Measurements from ENCODE around the gene STMND1.

Gene STMND1

DNA sequence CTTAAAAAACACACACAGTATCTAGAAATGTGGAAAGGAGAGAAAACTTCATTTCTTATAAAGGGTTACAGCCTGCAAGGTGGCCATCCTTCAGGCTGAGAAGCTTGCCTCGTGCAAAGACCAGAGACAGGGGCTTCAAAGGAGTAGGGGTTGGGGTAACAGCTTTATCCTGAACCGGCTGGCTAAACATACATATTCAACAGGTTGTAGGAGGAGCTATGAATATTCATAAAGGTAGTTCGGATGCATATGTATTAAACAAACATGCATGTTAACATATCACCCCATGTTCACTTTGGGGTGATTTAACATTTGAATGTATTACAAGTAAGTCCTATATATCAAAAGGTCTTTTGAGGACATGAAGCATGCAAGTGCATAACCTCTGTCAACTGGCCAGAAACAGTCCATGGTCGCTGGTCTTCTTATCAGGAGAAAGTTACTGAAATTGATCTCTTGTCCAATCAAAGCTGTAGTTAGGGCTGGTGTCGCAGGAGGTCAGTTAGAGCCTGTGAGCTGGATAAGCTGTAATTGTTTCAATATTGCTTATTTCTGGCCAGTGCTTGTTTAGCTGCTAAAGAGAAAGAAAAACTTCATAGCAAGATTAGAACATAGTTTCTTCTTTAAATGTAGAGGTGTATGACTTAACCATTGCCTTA lies 2.3 kb upstream of the STMND1 start:
- no peaks in the 10 kb centered on the region for H3K9me3 ChIP-seq (replicated peaks; ENCODE audit: low read length)
- H3K4me3 ChIP-seq (ENCODE audit: low read length): no peak overlapping the region
- no peak overlapping the region for H3K4me2 ChIP-seq (ENCODE audit: low read length)
- peaks cover 52% of the 10 kb centered on the region for H3K27me3 ChIP-seq (ENCODE audit: control insufficient read depth, insufficient read depth, low read length)
- H3K9ac ChIP-seq (ENCODE audit: low read depth, low read length): no peak overlapping the region
- H3K36me3 ChIP-seq (ENCODE audit: insufficient read depth, low read length): no peaks in the 10 kb centered on the region
- peaks cover 11% of the 10 kb centered on the region for H3K4me1 ChIP-seq (ENCODE audit: control insufficient read depth, insufficient read depth, low read length)

DNA sequence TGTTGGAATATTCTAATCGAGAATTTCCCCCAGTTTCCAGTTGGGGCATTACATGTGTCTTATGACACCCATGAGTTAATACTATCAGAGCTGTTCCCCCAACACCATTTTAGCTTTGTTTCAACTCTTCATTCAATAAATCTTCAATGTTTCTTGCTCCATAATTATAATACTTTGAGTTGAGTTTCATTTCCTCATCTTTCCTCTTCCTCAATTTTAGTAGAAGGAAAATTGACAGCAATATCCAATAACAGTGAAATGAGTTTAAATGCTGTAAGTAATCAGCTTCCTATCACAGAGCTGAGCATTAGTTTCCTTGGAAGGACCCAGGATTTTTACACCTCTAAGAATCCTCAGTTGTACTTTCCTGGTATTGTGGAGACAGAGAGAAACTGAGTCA lies 1.0 kb upstream of the STMND1 start:
- no peaks in the 10 kb centered on the region for H3K36me3 ChIP-seq (ENCODE audit: insufficient read depth, low read length)
- H3K27me3 ChIP-seq (ENCODE audit: control insufficient read depth, insufficient read depth, low read length): peaks cover 51% of the 10 kb centered on the region
- H3K4me1 ChIP-seq (ENCODE audit: control insufficient read depth, insufficient read depth, low read length): peaks cover 11% of the 10 kb centered on the region
- H3K4me3 ChIP-seq (ENCODE audit: low read length): no peak overlapping the region
- H3K9me3 ChIP-seq (replicated peaks; ENCODE audit: low read length): no peaks in the 10 kb centered on the region
- H3K9ac ChIP-seq (ENCODE audit: low read depth, low read length): no peak overlapping the region
- H3K4me2 ChIP-seq (ENCODE audit: low read length): no peak overlapping the region

DNA sequence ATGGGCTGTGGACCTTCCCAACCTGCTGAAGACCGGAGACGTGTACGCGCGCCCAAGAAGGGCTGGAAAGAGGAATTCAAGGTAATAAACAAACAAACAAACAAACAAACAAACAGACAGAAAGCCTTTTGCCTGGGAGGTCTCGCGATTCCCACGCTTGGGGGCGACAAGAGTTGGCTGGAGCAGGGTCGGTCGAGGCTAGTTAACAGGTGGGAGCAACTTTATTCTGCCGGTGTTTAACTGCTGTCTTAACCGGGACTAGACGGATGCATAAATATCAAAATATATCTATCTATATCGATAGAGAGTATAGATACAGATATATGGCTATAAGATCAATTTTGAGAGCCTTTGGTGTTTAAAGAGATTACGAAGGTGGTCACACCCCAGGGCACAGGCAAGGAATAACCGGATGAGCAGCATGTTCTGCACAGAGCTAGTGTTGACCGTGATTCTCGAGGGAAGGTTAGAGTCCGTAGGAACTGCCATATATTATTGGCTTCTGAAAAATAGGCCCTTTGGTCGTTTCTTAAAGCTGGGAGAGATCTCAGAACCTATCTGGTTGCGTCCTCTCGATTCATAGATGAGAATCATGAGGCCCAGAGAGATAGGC lies 514 bp downstream of the STMND1 start:
- Histone ChIP-seq H3K4me2 (ENCODE audit: low read length) (peak overlapping the region; percentile 86), H3K9ac (ENCODE audit: low read depth, low read length) (no peak overlapping the region), H3K4me3 (ENCODE audit: low read length) (peak overlapping the region; percentile 67), H3K9me3 (replicated peaks; ENCODE audit: low read length) (no peaks in the 10 kb centered on the region), H3K36me3 (ENCODE audit: insufficient read depth, low read length) (no peaks in the 10 kb centered on the region), H3K27me3 (ENCODE audit: control insufficient read depth, insufficient read depth, low read length) (peaks cover 51% of the 10 kb centered on the region), H3K4me1 (ENCODE audit: control insufficient read depth, insufficient read depth, low read length) (peaks cover 11% of the 10 kb centered on the region)

- Histone ChIP-seq H3K4me1 (ENCODE audit: control insufficient read depth, insufficient read depth, low read length) (peaks cover 11% of the 10 kb centered on the region), H3K9me3 (replicated peaks; ENCODE audit: low read length) (no peaks in the 10 kb centered on the region), H3K9ac (ENCODE audit: low read depth, low read length) (no peak overlapping the region), H3K36me3 (ENCODE audit: insufficient read depth, low read length) (no peaks in the 10 kb centered on the region), H3K4me2 (ENCODE audit: low read length) (no peak overlapping the region), H3K27me3 (ENCODE audit: control insufficient read depth, insufficient read depth, low read length) (peaks cover 44% of the 10 kb centered on the region), H3K4me3 (ENCODE audit: low read length) (no peak overlapping the region)
Observed at GRCh38 chr6:17103715-17104114, 1.9 kb downstream of the STMND1 start.

DNA sequence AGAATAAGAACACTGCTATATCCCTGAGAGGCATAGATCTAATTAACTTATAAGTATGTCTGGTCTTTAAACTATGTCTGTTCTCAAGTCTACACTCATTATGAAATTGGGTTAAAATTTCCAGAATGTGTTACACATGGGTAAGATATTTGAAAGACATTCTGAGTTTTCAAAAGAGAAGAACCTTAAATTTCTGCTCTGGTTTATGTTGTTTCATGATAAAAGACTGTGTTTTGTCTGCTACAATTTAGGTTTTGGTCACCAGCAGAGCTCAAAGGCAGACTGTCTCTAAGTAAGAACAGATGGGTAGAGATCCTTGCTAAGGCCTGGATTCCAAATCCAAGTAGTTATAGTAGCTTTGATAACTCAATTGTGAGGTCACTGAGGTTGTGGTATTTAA lies 6.0 kb downstream of the STMND1 start:
- H3K27me3 ChIP-seq (ENCODE audit: control insufficient read depth, insufficient read depth, low read length): peaks cover 11% of the 10 kb centered on the region
- H3K9me3 ChIP-seq (replicated peaks; ENCODE audit: low read length): no peaks in the 10 kb centered on the region
- H3K4me2 ChIP-seq (ENCODE audit: low read length): no peak overlapping the region
- H3K4me1 ChIP-seq (ENCODE audit: control insufficient read depth, insufficient read depth, low read length): no peaks in the 10 kb centered on the region
- H3K4me3 ChIP-seq (ENCODE audit: low read length): no peak overlapping the region
- no peak overlapping the region for H3K9ac ChIP-seq (ENCODE audit: low read depth, low read length)
- H3K36me3 ChIP-seq (ENCODE audit: insufficient read depth, low read length): no peaks in the 10 kb centered on the region

DNA sequence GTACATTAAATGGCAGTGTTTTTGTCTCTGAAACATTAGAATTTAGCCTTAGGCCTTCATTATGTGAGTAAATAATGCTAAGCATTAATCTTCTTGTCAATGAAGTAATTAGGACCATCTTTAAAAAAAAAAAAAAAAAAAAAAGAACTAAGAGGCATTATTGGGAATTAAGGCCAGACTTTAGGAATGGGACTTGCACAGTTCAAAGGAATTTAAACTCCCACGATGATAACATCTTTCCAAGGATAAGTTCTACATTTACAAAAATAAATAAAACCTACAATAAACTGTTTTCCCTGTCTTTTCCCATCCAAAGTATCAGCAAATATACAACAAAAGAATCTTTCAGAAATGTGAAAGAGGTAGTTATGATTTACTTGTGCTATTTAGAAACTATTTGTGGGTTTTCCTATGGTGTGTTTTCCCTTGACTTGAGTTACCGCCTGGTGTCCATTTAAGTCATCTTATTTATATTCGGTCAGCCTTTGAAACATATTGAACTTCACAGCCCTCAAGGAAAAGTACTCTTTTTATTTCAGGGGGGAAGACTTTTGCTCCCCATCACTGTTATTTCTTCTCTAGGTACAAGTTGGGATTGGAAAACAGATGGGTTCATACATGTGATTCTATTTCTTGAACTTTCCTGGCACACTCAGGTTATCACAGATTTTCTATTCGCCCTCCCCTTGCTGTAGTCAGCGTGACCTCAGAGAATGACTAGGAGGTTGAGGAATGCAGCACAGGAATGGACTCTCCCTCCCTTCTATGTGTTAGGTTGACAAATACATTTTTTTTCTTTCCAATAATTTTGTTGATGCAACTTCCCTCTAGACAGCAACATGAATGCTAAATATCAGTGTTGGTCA lies 13.6 kb downstream of the STMND1 start:
- Histone ChIP-seq H3K4me1 (ENCODE audit: control insufficient read depth, insufficient read depth, low read length) (peaks cover 11% of the 10 kb centered on the region), H3K9me3 (replicated peaks; ENCODE audit: low read length) (no peaks in the 10 kb centered on the region), H3K4me2 (ENCODE audit: low read length) (peak overlapping the region; percentile 69), H3K36me3 (ENCODE audit: insufficient read depth, low read length) (no peaks in the 10 kb centered on the region), H3K4me3 (ENCODE audit: low read length) (peak overlapping the region; percentile 60), H3K27me3 (ENCODE audit: control insufficient read depth, insufficient read depth, low read length) (no peaks in the 10 kb centered on the region), H3K9ac (ENCODE audit: low read depth, low read length) (no peak overlapping the region)

- Histone ChIP-seq H3K4me1 (ENCODE audit: control insufficient read depth, insufficient read depth, low read length) (peaks cover 11% of the 10 kb centered on the region), H3K27me3 (ENCODE audit: control insufficient read depth, insufficient read depth, low read length) (no peaks in the 10 kb centered on the region), H3K4me3 (ENCODE audit: low read length) (peak overlapping the region; percentile 60), H3K9ac (ENCODE audit: low read depth, low read length) (no peak overlapping the region), H3K9me3 (replicated peaks; ENCODE audit: low read length) (no peaks in the 10 kb centered on the region), H3K36me3 (ENCODE audit: insufficient read depth, low read length) (no peaks in the 10 kb centered on the region), H3K4me2 (ENCODE audit: low read length) (peak overlapping the region; percentile 69)
Observed at GRCh38 chr6:17116117-17116440, 14.2 kb downstream of the STMND1 start.

GRCh38 chr6:17120019-17120418 lies 18.2 kb downstream of the STMND1 start:
- Histone ChIP-seq H3K4me1 (ENCODE audit: control insufficient read depth, insufficient read depth, low read length) (peaks cover 11% of the 10 kb centered on the region), H3K9me3 (replicated peaks; ENCODE audit: low read length) (no peaks in the 10 kb centered on the region), H3K36me3 (ENCODE audit: insufficient read depth, low read length) (no peaks in the 10 kb centered on the region), H3K4me3 (ENCODE audit: low read length) (no peak overlapping the region), H3K4me2 (ENCODE audit: low read length) (no peak overlapping the region), H3K9ac (ENCODE audit: low read depth, low read length) (no peak overlapping the region), H3K27me3 (ENCODE audit: control insufficient read depth, insufficient read depth, low read length) (no peaks in the 10 kb centered on the region)

GRCh38 chr6:17125407-17125806 lies 23.6 kb downstream of the STMND1 start:
- Histone ChIP-seq H3K4me2 (ENCODE audit: low read length) (no peak overlapping the region), H3K9ac (ENCODE audit: low read depth, low read length) (no peak overlapping the region)

GRCh38 chr6:17130786-17131185 lies 28.9 kb downstream of the STMND1 start:
- Histone ChIP-seq H3K4me1 (ENCODE audit: control insufficient read depth, insufficient read depth, low read length) (no peaks in the 10 kb centered on the region), H3K4me2 (ENCODE audit: low read length) (no peak overlapping the region), H3K4me3 (ENCODE audit: low read length) (no peak overlapping the region), H3K9me3 (replicated peaks; ENCODE audit: low read length) (no peaks in the 10 kb centered on the region), H3K27me3 (ENCODE audit: control insufficient read depth, insufficient read depth, low read length) (peaks cover 40% of the 10 kb centered on the region), H3K36me3 (ENCODE audit: insufficient read depth, low read length) (no peaks in the 10 kb centered on the region), H3K9ac (ENCODE audit: low read depth, low read length) (no peak overlapping the region)

More at GRCh38 chr6:17125407-17125806, 23.6 kb downstream of the STMND1 start:
- no peaks in the 10 kb centered on the region for H3K4me1 ChIP-seq (ENCODE audit: control insufficient read depth, insufficient read depth, low read length)
- H3K9me3 ChIP-seq (replicated peaks; ENCODE audit: low read length): no peaks in the 10 kb centered on the region
- H3K36me3 ChIP-seq (ENCODE audit: insufficient read depth, low read length): no peaks in the 10 kb centered on the region
- no peak overlapping the region for H3K4me3 ChIP-seq (ENCODE audit: low read length)
- peaks cover 23% of the 10 kb centered on the region for H3K27me3 ChIP-seq (ENCODE audit: control insufficient read depth, insufficient read depth, low read length)

GRCh38 chr6:17132967-17133366 lies 31.1 kb downstream of the STMND1 start:
- Histone ChIP-seq H3K4me1 (ENCODE audit: control insufficient read depth, insufficient read depth, low read length) (no peaks in the 10 kb centered on the region), H3K36me3 (ENCODE audit: insufficient read depth, low read length) (no peaks in the 10 kb centered on the region), H3K4me2 (ENCODE audit: low read length) (no peak overlapping the region), H3K4me3 (ENCODE audit: low read length) (no peak overlapping the region), H3K9me3 (replicated peaks; ENCODE audit: low read length) (peaks cover 4% of the 10 kb centered on the region), H3K27me3 (ENCODE audit: control insufficient read depth, insufficient read depth, low read length) (peaks cover 27% of the 10 kb centered on the region), H3K9ac (ENCODE audit: low read depth, low read length) (no peak overlapping the region)
